ENCODE data around the gene IRF9.
A peak's percentile ranks its signal among the peaks of the same experiment; 100 is the strongest.

The IRF9 gene

GRCh38 chr14:24147761-24148428 is 13.2 kb upstream of the IRF9 start:
- Mint-ChIP-seq H3K4me1 (peaks cover 43% of the 10 kb centered on the region), H3K9me3 (no peaks in the 10 kb centered on the region), H3K27me3 (ENCODE audit: low read depth, poor library complexity) (no peaks in the 10 kb centered on the region), H3K4me3 (peak overlapping the region; percentile 98), H3K36me3 (ENCODE audit: low read depth) (peaks cover 47% of the 10 kb centered on the region), H3K27ac (peak overlapping the region; percentile 36)
- no peak for TF ChIP-seq CTCF (IDR thresholded peaks at IDR 0.05)
- no peak for DNase-seq

- no peak for TF ChIP-seq CTCF (IDR thresholded peaks at IDR 0.05)
- Mint-ChIP-seq H3K27me3 (ENCODE audit: low read depth, poor library complexity) (no peaks in the 10 kb centered on the region), H3K36me3 (ENCODE audit: low read depth) (peaks cover 46% of the 10 kb centered on the region), H3K9me3 (no peaks in the 10 kb centered on the region), H3K4me3 (peak overlapping the region; percentile 98), H3K4me1 (peaks cover 40% of the 10 kb centered on the region), H3K27ac (no peak overlapping the region)
- DNase-seq, result no peak
These were observed 11.6 kb upstream of the IRF9 start for GRCh38 chr14:24149302-24149969.

- TF ChIP-seq CTCF (IDR thresholded peaks at IDR 0.05), result no peak
- Mint-ChIP-seq H3K27me3 (ENCODE audit: low read depth, poor library complexity) (no peaks in the 10 kb centered on the region), H3K4me1 (peaks cover 35% of the 10 kb centered on the region), H3K9me3 (no peaks in the 10 kb centered on the region), H3K27ac (no peak overlapping the region), H3K36me3 (ENCODE audit: low read depth) (peaks cover 48% of the 10 kb centered on the region), H3K4me3 (no peak overlapping the region)
- DNase-seq, result no peak
These were observed 11.0 kb upstream of the IRF9 start for GRCh38 chr14:24150061-24150460.

GRCh38 chr14:24150567-24150966 is 10.5 kb upstream of the IRF9 start:
- Mint-ChIP-seq H3K27ac (no peak overlapping the region), H3K4me1 (peaks cover 30% of the 10 kb centered on the region), H3K9me3 (no peaks in the 10 kb centered on the region), H3K36me3 (ENCODE audit: low read depth) (peaks cover 51% of the 10 kb centered on the region), H3K27me3 (ENCODE audit: low read depth, poor library complexity) (no peaks in the 10 kb centered on the region), H3K4me3 (no peak overlapping the region)
- TF ChIP-seq CTCF (IDR thresholded peaks at IDR 0.05), result no peak
- DNase-seq, result no peak

- TF ChIP-seq CTCF (IDR thresholded peaks at IDR 0.05), result no peak
- H3K4me3 Mint-ChIP-seq, result no peak overlapping the region
- H3K9me3 Mint-ChIP-seq, result no peaks in the 10 kb centered on the region
- peaks cover 26% of the 10 kb centered on the region for H3K4me1 Mint-ChIP-seq
- H3K27ac Mint-ChIP-seq, result no peak overlapping the region
- no peak for DNase-seq
- no peaks in the 10 kb centered on the region for H3K27me3 Mint-ChIP-seq (ENCODE audit: low read depth, poor library complexity)
- peaks cover 55% of the 10 kb centered on the region for H3K36me3 Mint-ChIP-seq (ENCODE audit: low read depth)
These were observed 10.1 kb upstream of the IRF9 start for GRCh38 chr14:24150993-24151392.
